ENCODE data around the gene RABGAP1L. TPM values are rescaled to one million over a fixed set of nuclear protein-coding genes. Genes with fewer than 3 reads are reported as not detected.

RABGAP1L gene
- total and polyA plus RNA-seq, 2 of the 4 experiments (the other 2 are of a cell fraction) = 7.9 to 26.7 TPM

DNA sequence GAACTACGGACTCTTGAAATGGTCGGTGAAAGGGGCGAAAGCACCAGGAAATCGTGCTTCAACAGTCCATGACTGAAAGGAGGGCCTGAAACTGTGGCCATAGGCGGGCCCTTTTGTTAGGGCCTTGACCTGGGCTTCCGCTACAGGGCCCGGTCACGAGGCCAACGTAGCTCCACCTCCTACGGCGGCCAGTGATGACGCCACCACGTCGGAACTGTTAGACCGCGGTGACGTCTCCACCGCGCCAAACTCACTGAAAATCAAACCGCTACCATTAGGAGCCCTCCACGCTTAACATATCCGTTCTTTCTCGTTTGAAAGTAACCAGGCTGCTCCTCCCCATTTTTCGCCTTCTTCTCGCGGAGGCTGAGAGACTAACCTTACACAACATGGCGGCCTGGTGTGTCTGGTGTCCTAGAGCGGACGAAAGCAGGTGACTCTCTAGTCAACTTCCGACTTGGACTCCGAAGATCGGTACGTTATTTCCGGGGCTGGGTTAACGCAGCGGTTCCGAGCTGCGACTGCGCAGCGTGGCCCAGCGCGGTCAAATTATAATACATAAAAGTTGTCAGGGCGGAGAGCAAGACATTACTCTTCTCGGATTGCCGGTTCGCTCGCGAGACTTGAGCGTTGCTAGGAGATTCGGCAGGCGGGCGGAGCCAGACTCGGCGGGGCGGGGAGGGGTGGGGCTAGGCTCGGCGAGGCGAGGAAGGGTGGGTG is 840.1 kb downstream of the RABGAP1L start:
- ChIA-PET POLR2A (ENCODE audit: unreplicated experiment) (interaction anchor here (0.5 to 2.3 kb wide), 5 partner anchors 12 to 360 kb away, joined by 3 to 9 read pairs (median 4); partner anchors contain the start of gene MRPS14), CTCF (interaction anchor here (0.6 to 1.1 kb wide), 4 partner anchors 12 to 17 kb away, joined by 3 read pairs; no protein-coding TSS in a partner anchor)
- Histone ChIP-seq H2BK20ac (ENCODE audit: low read depth, low read length) (peak overlapping the region; percentile 95), H4K91ac (ENCODE audit: insufficient read depth, low read depth, low read length) (peak overlapping the region; percentile 100), H3K27ac (ENCODE audit: insufficient read depth, low read length) (peak overlapping the region; percentile 91), H3K18ac (ENCODE audit: low read depth, low read length) (peak overlapping the region; percentile 95), H3K4me2 (ENCODE audit: low read depth, low read length) (peak overlapping the region; percentile 87), H3K4me1 (ENCODE audit: control insufficient read depth, insufficient read depth, low read length) (peaks cover 2% of the 10 kb centered on the region; the same call in 1 of the 2 replicates), H4K8ac (ENCODE audit: low read depth in 2 of 2, low read length in 2 of 2) (peak overlapping the region; percentile 53 to 100), H3K79me1 (ENCODE audit: low read depth in 1 of 2, low read length in 2 of 2) (peaks cover 8 to 20% of the 10 kb centered on the region in 2 experiments; a peak in 3 of 4 replicates), H2BK5ac (ENCODE audit: low read depth, low read length, poor library complexity, severe bottlenecking) (peak overlapping the region; percentile 97), H3K36me3 (ENCODE audit: control insufficient read depth, insufficient read depth, low read length) (no peaks in the 10 kb centered on the region), H2BK120ac (ENCODE audit: low read depth, low read length) (peak overlapping the region; percentile 100), H3K56ac (ENCODE audit: extremely low read depth, insufficient read depth, low read length) (peak overlapping the region; percentile 100), H2AFZ (replicated peaks; ENCODE audit: low read length, poor library complexity) (peak overlapping the region; percentile 99), H3K9me1 (ENCODE audit: insufficient read depth, low read length) (no peaks in the 10 kb centered on the region), H3K9ac (ENCODE audit: low read depth, low read length) (peak overlapping the region; percentile 92), H3K23ac (ENCODE audit: low read depth, low read length) (peak overlapping the region; percentile 100), H2AK9ac (replicated peaks; ENCODE audit: low read depth, low read length, poor library complexity) (peak overlapping the region; percentile 98), H3K9me3 (ENCODE audit: control insufficient read depth, insufficient read depth, low read length) (no peaks in the 10 kb centered on the region), H3K4me3 (ENCODE audit: insufficient read depth, low read depth, low read length) (peak overlapping the region; percentile 96), H3K4ac (ENCODE audit: low read depth, low read length) (peak overlapping the region; percentile 100), H4K5ac (ENCODE audit: low read depth, low read length) (peak overlapping the region; percentile 99), H2AK5ac (ENCODE audit: low read depth, low read length) (peak overlapping the region; percentile 81), H3K27me3 (ENCODE audit: control insufficient read depth, insufficient read depth, low read length) (no peaks in the 10 kb centered on the region), H2BK15ac (ENCODE audit: low read depth, low read length) (peak overlapping the region; percentile 96; the same call in 2 of the 3 replicates), H4K20me1 (ENCODE audit: insufficient read depth, low read length) (0 out of 2 replicates have a peak, but pooled peaks cover under 1% of the 10 kb centered on the region), H3K14ac (replicated peaks; ENCODE audit: low read depth, low read length) (peak overlapping the region; percentile 100)
- TF ChIP-seq MXI1 (IDR thresholded peaks at IDR 0.05; ENCODE audit: borderline replicate concordance, low read depth, low read length) (peak; percentile 48; the same call in 1 of the 2 replicates), RFX5 (IDR thresholded peaks at IDR 0.05; ENCODE audit: low read depth, low read length) (peak; percentile 16; the same call in 1 of the 2 replicates), CHD1 (IDR thresholded peaks at IDR 0.05; ENCODE audit: low read depth, low read length) (peak; percentile 93; the same call in 1 of the 2 replicates), NFE2L2 (IDR thresholded peaks at IDR 0.05; ENCODE audit: low read depth, low read length) (0 out of 2 replicates have a peak, but pooled peaks have one; percentile 0), CEBPB (IDR thresholded peaks at IDR 0.05; ENCODE audit: low read depth, low read length) (peak; percentile 73), BHLHE40 (IDR thresholded peaks at IDR 0.05; ENCODE audit: low read depth, low read length) (peak; percentile 39; the same call in 1 of the 2 replicates), RCOR1 (IDR thresholded peaks at IDR 0.05; ENCODE audit: insufficient replicate concordance, low read length) (no peak), MAZ (IDR thresholded peaks at IDR 0.05; ENCODE audit: borderline replicate concordance, low read depth, low read length) (peak; percentile 8; the same call in 1 of the 2 replicates), SMC3 (IDR thresholded peaks at IDR 0.05; ENCODE audit: low read depth, low read length) (no peak), FOS (IDR thresholded peaks at IDR 0.05; ENCODE audit: low read depth, low read length) (peak; percentile 33; the same call in 1 of the 2 replicates), POLR2A (IDR thresholded peaks at IDR 0.05; ENCODE audit: low read depth, low read length) (peak; percentile 97), MAFK (IDR thresholded peaks at IDR 0.05; ENCODE audit: low read depth, low read length) (no peak)
- TF ChIP-seq, protein P1, sequence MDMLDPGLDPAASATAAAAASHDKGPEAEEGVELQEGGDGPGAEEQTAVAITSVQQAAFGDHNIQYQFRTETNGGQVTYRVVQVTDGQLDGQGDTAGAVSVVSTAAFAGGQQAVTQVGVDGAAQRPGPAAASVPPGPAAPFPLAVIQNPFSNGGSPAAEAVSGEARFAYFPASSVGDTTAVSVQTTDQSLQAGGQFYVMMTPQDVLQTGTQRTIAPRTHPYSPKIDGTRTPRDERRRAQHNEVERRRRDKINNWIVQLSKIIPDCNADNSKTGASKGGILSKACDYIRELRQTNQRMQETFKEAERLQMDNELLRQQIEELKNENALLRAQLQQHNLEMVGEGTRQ (IDR thresholded peaks at IDR 0.05; ENCODE audit: low read depth, low read length) = peak; percentile 93
- intact Hi-C loops (cut with micrococcal nuclease) (loop anchor here (5.0 kb wide), 1 partner anchor 202 kb away; no protein-coding TSS in a partner anchor), dilution Hi-C loops (cut with HindIII; ENCODE audit: low sequenced_read_pairs, unreplicated experiment) (no loop called here), in situ Hi-C loops (cut with MboI; ENCODE audit: low sequenced_read_pairs) (loop anchor here (25.0 kb wide), 1 partner anchor 737 kb away; no protein-coding TSS in a partner anchor)
- ATAC-seq (ENCODE audit: low read depth) = peak; percentile 87
- TSS peak; percentile 80 for BruUV-seq (replicated peaks)
- DNase-seq = peak; percentile 99
- 0% methylated on average over 25 of the region's 58 CpGs; no CpG with 5 or more reads in 1 of the 2 experiments for WGBS, 2 experiments (ENCODE audit: extremely low coverage in 2 of 2, insufficient read length in 1 of 2)
